ENCODE data around the gene SIAH2. TPM values are rescaled to one million over a fixed set of nuclear protein-coding genes. Genes with fewer than 3 reads are reported as not detected.

SIAH2 gene
- total and polyA plus RNA-seq, 9 donors, result 18.0 to 98.7 (median 37.1) TPM

GRCh38 chr3:150805354-150805753 is 42.4 kb upstream of the SIAH2 start:
- 74 to 78% (median 76%) methylated on average over 2 of the region's 2 CpGs for WGBS, 3 donors
- H3K27me3 ChIP-seq, result no peaks in the 10 kb centered on the region
- no peak overlapping the region for H3K4me3 ChIP-seq
- intact Hi-C loops (cut with DNase I), result no loop called here
- TF ChIP-seq POLR2A (IDR thresholded peaks at IDR 0.05) (no peak), EP300 (IDR thresholded peaks at IDR 0.05) (no peak), CTCF (IDR thresholded peaks at IDR 0.05) (no peak)
- H3K4me1 ChIP-seq (ENCODE audit: insufficient read depth), result no peaks in the 10 kb centered on the region
- no peak overlapping the region for H3K27ac ChIP-seq
- H3K9me3 ChIP-seq, result no peaks in the 10 kb centered on the region
- DNase-seq, result no peak
- H3K36me3 ChIP-seq, result no peaks in the 10 kb centered on the region

- DNase-seq, result no peak
These were observed 40.5 kb upstream of the SIAH2 start for GRCh38 chr3:150803440-150803985.

GRCh38 chr3:150800722-150801121 is 37.8 kb upstream of the SIAH2 start:
- intact Hi-C loops (cut with DNase I), result no loop called here
- WGBS, 3 donors, result 85 to 89% (median 89%) methylated on average over 2 of the region's 2 CpGs

More at GRCh38 chr3:150803440-150803985, 40.5 kb upstream of the SIAH2 start:
- WGBS, 3 donors, result 91 to 94% (median 92%) methylated on average over 9 of the region's 9 CpGs
- no peaks in the 10 kb centered on the region for H3K9me3 ChIP-seq
- no peaks in the 10 kb centered on the region for H3K4me1 ChIP-seq (ENCODE audit: insufficient read depth)
- H3K4me3 ChIP-seq, result no peak overlapping the region
- no peaks in the 10 kb centered on the region for H3K36me3 ChIP-seq
- no peak overlapping the region for H3K27ac ChIP-seq
- H3K27me3 ChIP-seq, result no peaks in the 10 kb centered on the region
- intact Hi-C loops (cut with DNase I), result no loop called here
- TF ChIP-seq CTCF (IDR thresholded peaks at IDR 0.05), result no peak
- no peak for TF ChIP-seq POLR2A (IDR thresholded peaks at IDR 0.05)
- no peak for TF ChIP-seq EP300 (IDR thresholded peaks at IDR 0.05)

GRCh38 chr3:150798122-150798618 is 35.2 kb upstream of the SIAH2 start:
- WGBS, 3 donors, result 4 to 10% (median 7%) methylated on average over 4 of the region's 4 CpGs
- Histone ChIP-seq H3K36me3 (no peaks in the 10 kb centered on the region), H3K27ac (no peak overlapping the region), H3K4me1 (ENCODE audit: insufficient read depth) (peaks cover 1% of the 10 kb centered on the region), H3K9me3 (no peaks in the 10 kb centered on the region), H3K27me3 (no peaks in the 10 kb centered on the region), H3K4me3 (no peak overlapping the region)
- intact Hi-C loops (cut with DNase I), result loop anchor here in 1 of 4 donors (10.0 kb wide), 1 partner anchor 317 kb away; no protein-coding TSS in a partner anchor
- TF ChIP-seq EP300 (IDR thresholded peaks at IDR 0.05) (no peak), CTCF (IDR thresholded peaks at IDR 0.05) (no peak), POLR2A (IDR thresholded peaks at IDR 0.05) (no peak)
- DNase-seq, result no peak

More at GRCh38 chr3:150800722-150801121, 37.8 kb upstream of the SIAH2 start:
- no peak for DNase-seq
- TF ChIP-seq POLR2A (IDR thresholded peaks at IDR 0.05) (no peak), CTCF (IDR thresholded peaks at IDR 0.05) (no peak), EP300 (IDR thresholded peaks at IDR 0.05) (no peak)
- Histone ChIP-seq H3K9me3 (no peaks in the 10 kb centered on the region), H3K4me3 (no peak overlapping the region), H3K36me3 (no peaks in the 10 kb centered on the region), H3K27ac (no peak overlapping the region), H3K27me3 (no peaks in the 10 kb centered on the region), H3K4me1 (ENCODE audit: insufficient read depth) (peaks cover 1% of the 10 kb centered on the region)

Data from ovary (tissue), 9 donors.